Suprapubic skin (tissue), 3 donors: ENCODE results near the gene EYS.

Experiments
- EP300 ChIP-seq: sonication (generic); formaldehyde crosslinking; IDR thresholded peaks from one replicate; pipeline ENCODE4 v1.6.1; 2017; ENCODE audit warnings: antibody characterized with exemption
- POLR2A ChIP-seq, 2 donors: fragments of 450-650 bp; IDR thresholded peaks; one replicate each; pipeline ENCODE4 v1.6.1; 2017; ENCODE audit warnings: antibody characterized with exemption in 2 of 2, mild to moderate bottlenecking in 2 of 2, moderate library complexity in 2 of 2
- TF ChIP-seq, protein P1 (sequence below), 2 donors: fragments of 200-600 bp in 1 of 2; fragments of 450-650 bp in 1 of 2; sonication (generic) in 1 of 2; IDR thresholded peaks; one replicate each; pipeline ENCODE4 v1.5.1; 2016 to 2019; ENCODE audit warnings: antibody characterized with exemption in 2 of 2, mild to moderate bottlenecking in 1 of 2, moderate library complexity in 1 of 2

DNA sequence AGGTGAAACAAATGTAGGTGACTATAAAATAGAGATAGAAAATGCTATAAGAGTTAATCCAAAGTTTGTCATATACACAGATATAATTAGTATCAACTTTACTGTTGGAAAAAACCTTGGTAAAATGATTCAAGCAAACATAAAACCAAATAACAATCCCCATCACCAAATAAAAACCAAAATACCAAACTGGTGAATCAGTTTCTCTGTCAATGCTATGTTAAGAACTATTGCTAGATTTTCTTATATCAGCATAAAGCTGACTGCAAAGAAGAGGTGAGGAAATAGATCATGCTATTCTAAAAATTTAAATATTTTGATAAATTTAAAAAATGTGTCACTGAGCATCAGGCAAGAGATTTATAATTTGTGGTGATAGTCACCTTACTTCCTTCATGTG lies 1413.0 kb downstream of the EYS start:
- TF ChIP-seq, protein P1, sequence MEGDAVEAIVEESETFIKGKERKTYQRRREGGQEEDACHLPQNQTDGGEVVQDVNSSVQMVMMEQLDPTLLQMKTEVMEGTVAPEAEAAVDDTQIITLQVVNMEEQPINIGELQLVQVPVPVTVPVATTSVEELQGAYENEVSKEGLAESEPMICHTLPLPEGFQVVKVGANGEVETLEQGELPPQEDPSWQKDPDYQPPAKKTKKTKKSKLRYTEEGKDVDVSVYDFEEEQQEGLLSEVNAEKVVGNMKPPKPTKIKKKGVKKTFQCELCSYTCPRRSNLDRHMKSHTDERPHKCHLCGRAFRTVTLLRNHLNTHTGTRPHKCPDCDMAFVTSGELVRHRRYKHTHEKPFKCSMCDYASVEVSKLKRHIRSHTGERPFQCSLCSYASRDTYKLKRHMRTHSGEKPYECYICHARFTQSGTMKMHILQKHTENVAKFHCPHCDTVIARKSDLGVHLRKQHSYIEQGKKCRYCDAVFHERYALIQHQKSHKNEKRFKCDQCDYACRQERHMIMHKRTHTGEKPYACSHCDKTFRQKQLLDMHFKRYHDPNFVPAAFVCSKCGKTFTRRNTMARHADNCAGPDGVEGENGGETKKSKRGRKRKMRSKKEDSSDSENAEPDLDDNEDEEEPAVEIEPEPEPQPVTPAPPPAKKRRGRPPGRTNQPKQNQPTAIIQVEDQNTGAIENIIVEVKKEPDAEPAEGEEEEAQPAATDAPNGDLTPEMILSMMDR (IDR thresholded peaks at IDR 0.05) = no peak
- TF ChIP-seq EP300 (no peak), POLR2A (IDR thresholded peaks at IDR 0.05) (no peak)
